Naive thymus-derived CD4-positive, alpha-beta T cell (primary cell): ENCODE results near the gene KRTAP29-1. TPM values are rescaled to one million over a fixed set of nuclear protein-coding genes. Genes with fewer than 3 reads are reported as not detected.

Source experiments
- ATAC-seq: fragments of 150-1000 bp; cut with Tn5 transposase; 2 replicates; pipeline ENCODE4 v1.10.0; 2021; ENCODE audit warnings: mild to moderate bottlenecking, moderate library complexity
- CTCF ChIA-PET: fragments of 350-600 bp; sonication (Branson Sonifier 250); formaldehyde crosslinking; loops from one replicate; lab custom pipeline; 2021; ENCODE audit warnings: antibody characterized with exemption; lab: Charles Lee
- POLR2A ChIA-PET: fragments of 350-600 bp; sonication (Branson Sonifier 250); formaldehyde crosslinking; loops from one replicate; lab custom pipeline; 2021; ENCODE audit warnings: antibody characterized with exemption, inconsistent platforms; lab: Charles Lee
- DNase-seq, 9 donors: peaks; one replicate each; pipeline versions ENCODE4 v3.0.0 to v3.0.0-alpha.2; 2020 to 2022; ENCODE audit warnings: mixed read lengths in 1 of 9
- H3K27ac ChIP-seq: one replicate; pipeline ENCODE4 v1.7.0; 2013; ENCODE audit warnings: mild to moderate bottlenecking, low read depth, low read length, moderate library complexity
- H3K27me3 ChIP-seq, 2 donors: one replicate each; pipeline ENCODE4 v1.7.0; 2013; ENCODE audit warnings: low read length in 2 of 2, mild to moderate bottlenecking in 2 of 2, moderate library complexity in 2 of 2; ENCODE audit not compliant: control insufficient read depth in 2 of 2, insufficient read depth in 2 of 2
- H3K36me3 ChIP-seq, 3 experiments: 1 replicate in 2 of 3; 2 replicates in 1 of 3; pipeline ENCODE4 v1.7.0; 2013; ENCODE audit warnings: low read length in 3 of 3, mild to moderate bottlenecking in 3 of 3, moderate library complexity in 1 of 3; ENCODE audit not compliant: insufficient read depth in 3 of 3, control insufficient read depth in 2 of 3
- H3K4me1 ChIP-seq, 2 donors: one replicate each; pipeline ENCODE4 v1.7.0; 2013; ENCODE audit warnings: low read length in 2 of 2, mild to moderate bottlenecking in 2 of 2, moderate library complexity in 1 of 2; ENCODE audit not compliant: control insufficient read depth in 2 of 2, insufficient read depth in 2 of 2
- H3K4me3 ChIP-seq: 2 replicates; pipeline ENCODE4 v1.7.0; 2013; ENCODE audit warnings: mild to moderate bottlenecking, low read length
- H3K9me3 ChIP-seq, 3 experiments: 1 replicate in 2 of 3; 2 replicates in 1 of 3; pipeline ENCODE4 v1.7.0; 2013; ENCODE audit warnings: low read length in 3 of 3; ENCODE audit not compliant: control insufficient read depth in 2 of 3
- H3K27ac Mint-ChIP-seq, 9 donors: one replicate each; pipeline ENCODE4 v1.8.0; 2020 to 2022; ENCODE audit warnings: mixed read lengths in 9 of 9, mild to moderate bottlenecking in 8 of 9, moderate library complexity in 5 of 9, inconsistent platforms in 2 of 9
- H3K27me3 Mint-ChIP-seq, 5 donors: one replicate each; pipeline ENCODE4 v1.8.0; 2021 to 2022; ENCODE audit warnings: mixed read lengths in 5 of 5, mild to moderate bottlenecking in 1 of 5
- H3K36me3 Mint-ChIP-seq, 5 donors: one replicate each; pipeline ENCODE4 v1.8.0; 2020 to 2022; ENCODE audit warnings: mixed read lengths in 5 of 5, mild to moderate bottlenecking in 3 of 5, inconsistent platforms in 1 of 5
- H3K4me1 Mint-ChIP-seq, 7 donors: one replicate each; pipeline ENCODE4 v1.8.0; 2020 to 2022; ENCODE audit warnings: mixed read lengths in 7 of 7, mild to moderate bottlenecking in 3 of 7, inconsistent platforms in 1 of 7
- H3K4me3 Mint-ChIP-seq, 10 donors: one replicate each; pipeline ENCODE4 v1.8.0; 2020 to 2022; ENCODE audit warnings: mild to moderate bottlenecking in 10 of 10, mixed read lengths in 10 of 10, moderate library complexity in 6 of 10, inconsistent platforms in 2 of 10
- H3K9me3 Mint-ChIP-seq, 11 donors: one replicate each; pipeline ENCODE4 v1.8.0; 2020 to 2022; ENCODE audit warnings: mixed read lengths in 11 of 11, mild to moderate bottlenecking in 4 of 11, inconsistent platforms in 1 of 11, moderate library complexity in 1 of 11
- intact Hi-C, 2 donors: fragments of 100-400 bp; cut with micrococcal nuclease; formaldehyde crosslinking; loops; one replicate each; pipeline ENCODE4 v1.15.1; 2023
- polyA plus RNA-seq, 2 donors: library from polyadenylated mRNA; unstranded; fragments of 300-500 nt; fragmentation: Illumina TruSeq; gene quantifications; one replicate each; pipeline ENCODE4 v1.2.3, GENCODE V29; 2021
- total RNA-seq, 6 experiments: library from RNA in 5 of 6; stranded (reverse) in 5 of 6; gene quantifications; 1 replicate in 5 of 6; 2 replicates in 1 of 6; pipeline ENCODE4 v1.2.3 and lab custom pipeline; 2021 to 2026

The KRTAP29-1 gene
- total and polyA plus RNA-seq, 7 experiments from 2014 or later, result 0.30 TPM; not detected in 6

DNA sequence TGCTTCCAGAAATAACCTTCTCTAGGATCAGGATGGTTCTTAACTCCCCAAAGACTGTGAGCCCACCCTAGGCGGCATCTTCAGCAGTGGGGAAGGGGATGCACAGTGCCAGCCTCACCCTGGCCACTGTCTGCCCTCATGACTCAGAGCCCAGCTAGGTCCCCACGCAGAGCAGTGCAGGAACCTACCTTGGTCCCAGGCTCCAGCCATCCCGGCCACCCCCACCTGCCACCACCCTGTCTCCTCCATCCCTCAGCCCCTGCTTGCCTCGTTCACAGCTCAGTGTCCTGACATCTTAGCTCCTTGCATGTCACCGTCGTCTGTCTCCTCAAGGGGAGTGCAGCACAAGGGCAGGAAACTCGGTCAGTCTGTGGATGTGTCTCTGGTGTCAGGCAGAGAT, 29.0 kb upstream of the KRTAP29-1 start:
- ATAC-seq (no peak), DNase-seq (no peak)
- Histone ChIP-seq H3K4me1 (peaks cover 32 to 44% of the 10 kb centered on the region in 2 donors), H3K36me3 (no peaks in the 10 kb centered on the region), H3K27ac (no peak overlapping the region), H3K27me3 (no peaks in the 10 kb centered on the region), H3K9me3 (no peaks in the 10 kb centered on the region), H3K4me3 (no peak overlapping the region)
- Mint-ChIP-seq H3K27me3 (peaks cover 0 to 7% (median 0%) of the 10 kb centered on the region in 5 donors), H3K27ac (no peak overlapping the region), H3K4me3 (no peak overlapping the region), H3K4me1 (peaks cover 12 to 64% (median 52%) of the 10 kb centered on the region in 7 donors), H3K36me3 (no peaks in the 10 kb centered on the region), H3K9me3 (no peaks in the 10 kb centered on the region)
- ChIA-PET CTCF (interaction anchor here (1.4 to 2.2 kb wide), 2 partner anchors 10 to 23 kb away, joined by 3 to 12 read pairs; partner anchors contain the start of gene KRTAP16-1), POLR2A (interaction anchor here (1.6 kb wide), 1 partner anchor 17 kb away, joined by 4 read pairs; no protein-coding TSS in a partner anchor)
- intact Hi-C loops, result no loop called here

DNA sequence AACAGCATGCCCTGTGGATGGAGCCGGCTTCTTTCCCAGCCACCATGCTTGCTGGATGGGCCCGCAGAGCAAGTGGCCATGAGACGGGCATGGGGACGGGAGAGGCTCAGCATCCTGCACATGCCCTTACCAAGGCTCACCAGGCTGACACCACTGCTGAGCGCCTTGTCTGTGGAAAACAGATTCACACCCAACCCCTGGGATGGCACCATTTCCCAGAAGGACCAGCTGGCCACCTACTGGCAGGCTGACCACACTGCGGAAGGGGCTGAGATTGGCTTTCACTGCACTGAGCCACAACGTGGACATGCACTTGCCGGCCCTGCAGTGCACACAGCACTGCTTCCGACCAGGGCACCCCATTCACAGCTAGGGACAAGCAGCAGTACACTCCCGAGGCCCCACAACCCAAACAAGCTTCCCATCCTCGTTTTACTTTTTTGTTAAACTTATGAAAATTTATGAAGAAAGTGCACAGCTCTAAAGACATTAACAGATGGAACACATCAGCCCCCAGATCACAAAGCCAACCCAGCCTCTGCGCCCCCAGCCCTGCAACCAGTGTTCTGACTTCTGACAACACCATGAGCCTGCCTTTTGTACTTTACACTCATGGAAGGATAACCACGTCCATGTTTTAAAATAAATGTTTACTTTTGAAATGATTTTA, 26.8 kb upstream of the KRTAP29-1 start:
- intact Hi-C loops, result no loop called here
- ChIA-PET POLR2A (interaction anchor here (0.6 kb wide), 2 partner anchors 16 to 107 kb away, joined by 3 read pairs; no protein-coding TSS in a partner anchor), CTCF (no interaction called here)
- H3K36me3 Mint-ChIP-seq, result no peaks in the 10 kb centered on the region
- no peak overlapping the region for H3K4me3 Mint-ChIP-seq
- no peaks in the 10 kb centered on the region for H3K36me3 ChIP-seq
- no peak for DNase-seq
- H3K9me3 Mint-ChIP-seq, result no peaks in the 10 kb centered on the region
- H3K27me3 Mint-ChIP-seq, result no peaks in the 10 kb centered on the region
- H3K27ac Mint-ChIP-seq, result peak overlapping the region in 1 of 9 donors; percentile 29
- ATAC-seq, result no peak
- no peaks in the 10 kb centered on the region for H3K9me3 ChIP-seq
- no peak overlapping the region for H3K27ac ChIP-seq
- H3K4me3 ChIP-seq, result no peak overlapping the region
- peaks cover 27 to 32% of the 10 kb centered on the region in 2 donors for H3K4me1 ChIP-seq
- no peaks in the 10 kb centered on the region for H3K27me3 ChIP-seq
- H3K4me1 Mint-ChIP-seq, result peaks cover 6 to 53% (median 42%) of the 10 kb centered on the region in 7 donors

DNA sequence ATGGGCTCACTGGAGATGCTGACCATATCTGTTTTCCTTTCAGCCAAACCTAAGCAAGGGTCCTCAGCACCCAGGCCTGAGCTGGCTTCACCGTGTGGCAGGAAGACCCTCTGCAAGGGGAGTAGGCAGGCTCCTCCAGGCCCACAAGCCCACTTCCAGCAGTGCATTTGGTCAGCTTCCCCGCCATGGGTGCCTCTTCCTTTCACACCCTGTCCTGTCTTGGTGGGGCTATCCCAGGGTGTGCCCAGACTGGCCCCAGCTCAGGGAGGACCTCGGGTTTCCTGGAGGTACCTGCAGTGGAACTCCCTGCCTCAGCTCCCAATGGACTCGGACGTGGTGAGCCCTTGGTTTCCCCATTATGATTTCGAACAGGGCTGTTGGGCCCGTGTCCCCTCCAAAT, 25.6 kb upstream of the KRTAP29-1 start:
- Mint-ChIP-seq H3K4me3 (peak overlapping the region in 1 of 10 donors; percentile 45), H3K9me3 (no peaks in the 10 kb centered on the region), H3K4me1 (peaks cover 11 to 53% (median 41%) of the 10 kb centered on the region in 7 donors), H3K27ac (peak overlapping the region in 1 of 9 donors; percentile 25), H3K36me3 (no peaks in the 10 kb centered on the region), H3K27me3 (no peaks in the 10 kb centered on the region)
- Histone ChIP-seq H3K9me3 (no peaks in the 10 kb centered on the region), H3K4me1 (peaks cover 24 to 33% of the 10 kb centered on the region in 2 donors), H3K27ac (no peak overlapping the region), H3K4me3 (no peak overlapping the region), H3K36me3 (no peaks in the 10 kb centered on the region), H3K27me3 (no peaks in the 10 kb centered on the region)
- intact Hi-C loops, result no loop called here
- CTCF ChIA-PET, result no interaction called here
- no peak for ATAC-seq
- POLR2A ChIA-PET, result interaction anchor here (0.7 to 0.9 kb wide), 2 partner anchors 12 to 13 kb away, joined by 3 to 4 read pairs; no protein-coding TSS in a partner anchor
- no peak for DNase-seq

DNA sequence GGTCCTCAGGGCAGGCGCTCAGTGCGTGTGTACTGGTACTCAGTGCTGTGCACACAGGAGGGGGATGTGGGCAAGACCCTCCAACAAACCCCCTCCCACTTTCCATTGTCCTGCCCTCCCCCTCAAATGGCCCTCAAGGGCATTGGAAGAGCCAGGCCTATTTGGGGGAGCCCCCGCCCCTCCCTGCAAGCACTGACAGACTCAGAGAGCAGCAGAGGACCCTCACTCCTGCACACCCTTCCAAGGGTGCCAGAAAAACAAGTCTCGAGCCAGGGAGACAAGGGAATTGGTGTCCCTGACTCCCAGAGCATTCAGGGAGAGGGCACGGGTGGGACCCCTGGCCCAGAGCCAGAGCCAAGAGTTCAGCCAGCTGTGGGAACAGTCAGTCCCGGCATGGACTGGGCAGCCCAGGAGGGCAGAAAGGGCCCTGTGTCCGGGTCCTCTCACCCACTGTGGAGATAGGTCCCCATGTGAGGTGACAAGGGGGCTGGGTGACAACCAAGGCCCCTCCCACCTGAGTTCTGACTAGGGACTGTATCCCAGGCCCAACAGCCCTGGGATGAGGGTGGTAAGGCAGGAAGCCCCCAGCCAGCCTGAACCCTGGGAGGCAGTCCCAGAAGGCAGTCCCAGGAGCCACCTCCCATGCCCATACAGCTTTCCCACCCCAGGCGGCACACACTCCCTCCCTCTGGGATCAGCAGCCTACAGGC, 24.9 kb upstream of the KRTAP29-1 start:
- H3K4me1 Mint-ChIP-seq, result peaks cover 11 to 54% (median 44%) of the 10 kb centered on the region in 7 donors
- no peaks in the 10 kb centered on the region for H3K27me3 Mint-ChIP-seq
- ChIA-PET POLR2A (interaction anchor here (0.7 to 0.9 kb wide), 2 partner anchors 11 to 14 kb away, joined by 3 to 4 read pairs; no protein-coding TSS in a partner anchor), CTCF (no interaction called here)
- peak overlapping the region in 3 of 10 donors; percentile 29 to 62 (median 60) for H3K4me3 Mint-ChIP-seq
- H3K36me3 Mint-ChIP-seq, result no peaks in the 10 kb centered on the region
- Histone ChIP-seq H3K36me3 (no peaks in the 10 kb centered on the region), H3K27ac (no peak overlapping the region), H3K9me3 (no peaks in the 10 kb centered on the region), H3K4me3 (no peak overlapping the region), H3K4me1 (peaks cover 27 to 38% of the 10 kb centered on the region in 2 donors), H3K27me3 (no peaks in the 10 kb centered on the region)
- H3K9me3 Mint-ChIP-seq, result no peaks in the 10 kb centered on the region
- H3K27ac Mint-ChIP-seq, result peak overlapping the region in 2 of 9 donors; percentile 63 to 91
- intact Hi-C loops, result no loop called here
- DNase-seq (no peak), ATAC-seq (no peak)

DNA sequence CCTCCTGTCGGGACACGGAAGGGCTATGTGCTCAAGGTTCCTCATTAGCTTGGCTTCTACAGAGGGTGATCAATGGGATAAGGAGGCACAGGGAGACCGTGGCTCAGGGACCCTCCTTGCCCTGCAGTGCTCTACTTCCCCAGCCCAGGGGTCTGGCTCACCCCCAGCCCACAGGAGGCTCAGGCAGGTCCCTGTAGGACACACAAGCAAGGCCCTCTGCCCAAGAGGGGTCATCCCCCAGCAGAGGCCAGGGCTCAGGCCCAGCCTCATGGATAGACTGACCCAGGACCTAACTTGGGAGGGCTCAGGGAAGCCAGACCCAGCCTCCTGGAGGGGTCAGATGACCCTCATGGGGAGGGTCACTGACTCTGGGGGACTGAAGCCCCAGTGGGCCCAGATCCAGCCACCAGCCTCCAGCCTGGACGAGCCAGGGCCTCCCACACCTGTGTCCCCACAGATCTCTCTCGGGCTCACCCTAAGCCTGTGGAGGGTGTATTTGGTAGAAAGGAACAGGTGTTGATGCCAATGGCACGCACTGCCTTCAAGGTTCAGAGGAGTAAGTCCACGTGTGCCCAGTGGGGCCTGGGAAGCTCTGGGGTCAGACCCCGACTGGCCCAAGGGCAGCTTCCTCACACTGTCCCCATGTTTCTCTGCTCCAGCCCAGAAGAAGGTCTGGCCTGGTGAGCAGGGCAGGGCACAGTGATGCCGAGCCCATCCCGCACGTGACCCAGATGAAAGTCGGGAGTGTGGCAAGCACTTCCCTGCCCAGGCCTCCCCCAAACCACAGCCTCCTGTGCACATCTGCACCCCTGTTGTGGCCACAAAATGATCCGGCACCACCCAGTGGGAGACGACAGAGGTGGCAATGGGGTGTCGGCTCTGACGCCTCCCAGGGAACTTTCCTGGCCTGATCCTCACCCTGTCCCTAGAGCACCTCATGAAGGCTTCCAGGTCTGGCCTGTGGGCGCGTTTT, 23.8 kb upstream of the KRTAP29-1 start:
- Histone ChIP-seq H3K27me3 (no peaks in the 10 kb centered on the region), H3K4me1 (peaks cover 34 to 48% of the 10 kb centered on the region in 2 donors), H3K9me3 (no peaks in the 10 kb centered on the region), H3K27ac (no peak overlapping the region), H3K4me3 (no peak overlapping the region), H3K36me3 (no peaks in the 10 kb centered on the region)
- Mint-ChIP-seq H3K9me3 (no peaks in the 10 kb centered on the region), H3K36me3 (no peaks in the 10 kb centered on the region), H3K27ac (peak overlapping the region in 8 of 9 donors; percentile 18 to 91 (median 56)), H3K4me3 (peak overlapping the region in 6 of 10 donors; percentile 42 to 70 (median 56)), H3K4me1 (peaks cover 11 to 61% (median 53%) of the 10 kb centered on the region in 7 donors), H3K27me3 (no peaks in the 10 kb centered on the region)
- ChIA-PET CTCF (no interaction called here), POLR2A (no interaction called here)
- ATAC-seq, result peak; percentile 60
- DNase-seq, result peak in 2 of 9 donors; percentile 15 to 43
- intact Hi-C loops, result no loop called here

DNA sequence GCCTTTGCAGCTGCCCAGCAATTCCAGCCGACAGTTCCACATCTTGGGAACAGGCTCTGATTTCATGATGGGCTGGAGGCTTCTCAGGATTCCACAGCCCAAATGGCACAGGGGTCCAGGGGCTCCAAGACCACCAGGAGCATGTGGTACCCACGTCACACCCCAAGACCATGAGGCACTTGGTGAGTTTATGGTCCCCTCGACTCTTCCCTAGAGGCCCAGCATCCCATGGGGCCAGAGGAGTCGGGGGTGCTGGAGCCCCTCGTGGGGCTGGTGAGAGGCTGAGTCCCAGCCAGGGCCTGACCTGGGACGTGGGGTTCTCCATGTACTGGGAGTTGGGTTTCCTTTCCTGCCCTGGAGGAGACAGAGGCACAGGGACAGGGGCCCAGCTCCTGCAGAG, 23.0 kb upstream of the KRTAP29-1 start:
- DNase-seq, result no peak
- no peak overlapping the region for H3K4me3 Mint-ChIP-seq
- no peaks in the 10 kb centered on the region for H3K27me3 Mint-ChIP-seq
- no peaks in the 10 kb centered on the region for H3K9me3 ChIP-seq
- ChIA-PET POLR2A (no interaction called here), CTCF (no interaction called here)
- H3K27ac ChIP-seq, result no peak overlapping the region
- H3K27me3 ChIP-seq, result no peaks in the 10 kb centered on the region
- intact Hi-C loops, result no loop called here
- no peaks in the 10 kb centered on the region for H3K36me3 ChIP-seq
- peaks cover 0 to 2% (median 0%) of the 10 kb centered on the region in 5 donors for H3K36me3 Mint-ChIP-seq
- H3K4me1 ChIP-seq, result peaks cover 34 to 48% of the 10 kb centered on the region in 2 donors
- ATAC-seq, result no peak
- H3K4me3 ChIP-seq, result no peak overlapping the region
- peaks cover 0 to 3% (median 1%) of the 10 kb centered on the region in 11 donors for H3K9me3 Mint-ChIP-seq
- H3K4me1 Mint-ChIP-seq, result peaks cover 11 to 70% (median 57%) of the 10 kb centered on the region in 7 donors
- H3K27ac Mint-ChIP-seq, result peak overlapping the region in 4 of 9 donors; percentile 17 to 65 (median 38)
